Mesendoderm (in vitro differentiated cells): ENCODE measurements around the gene RELB.

Source experiments
- DNase-seq: peaks from one replicate; pipeline ENCODE4 v3.0.0; 2013
- H2AK5ac ChIP-seq: 2 replicates; pipeline ENCODE4 v1.6.1; 2013; ENCODE audit warnings: low read length, inconsistent platforms
- H2BK120ac ChIP-seq: 2 replicates; pipeline ENCODE4 v1.6.1; 2013; ENCODE audit warnings: low read depth, mild to moderate bottlenecking, low read length, moderate library complexity, mixed read lengths
- H2BK15ac ChIP-seq: replicated peaks from 2 replicates; pipeline ENCODE4 v1.6.1; 2013; ENCODE audit warnings: low read depth, mild to moderate bottlenecking, moderate library complexity
- H2BK5ac ChIP-seq: 2 replicates; pipeline ENCODE4 v1.6.1; 2013; ENCODE audit warnings: low read length, inconsistent platforms
- H3K18ac ChIP-seq: 2 replicates; pipeline ENCODE4 v1.6.1; 2013; ENCODE audit warnings: mild to moderate bottlenecking, low read length, mixed read lengths
- H3K23ac ChIP-seq: one replicate; pipeline ENCODE4 v1.6.1; 2013; ENCODE audit warnings: low read length
- H3K27ac ChIP-seq: 2 replicates; pipeline ENCODE4 v1.5.1; 2013; ENCODE audit warnings: low read depth, mild to moderate bottlenecking, inconsistent platforms, low read length, moderate library complexity
- H3K27me3 ChIP-seq: 2 replicates; pipeline ENCODE4 v1.6.1; 2013; ENCODE audit warnings: low read length, control low read depth, mild to moderate bottlenecking, inconsistent platforms; ENCODE audit not compliant: insufficient read depth, poor library complexity
- H3K36me3 ChIP-seq: 2 replicates; pipeline ENCODE4 v1.6.1; 2013; ENCODE audit warnings: low read length, inconsistent platforms; ENCODE audit not compliant: control insufficient read depth, insufficient read depth
- H3K4ac ChIP-seq: one replicate; pipeline ENCODE4 v1.6.1; 2013; ENCODE audit warnings: low read depth, mild to moderate bottlenecking, low read length, moderate library complexity
- H3K4me1 ChIP-seq: 2 replicates; pipeline ENCODE4 v1.6.1; 2013; ENCODE audit warnings: low read depth, low read length, inconsistent platforms; ENCODE audit not compliant: control insufficient read depth
- H3K4me2 ChIP-seq: 2 replicates; pipeline ENCODE4 v1.6.1; 2013; ENCODE audit warnings: low read length
- H3K4me3 ChIP-seq: 2 replicates; pipeline ENCODE4 v1.5.1; 2013; ENCODE audit warnings: mild to moderate bottlenecking, low read length
- H3K56ac ChIP-seq: one replicate; pipeline ENCODE4 v1.6.1; 2013; ENCODE audit warnings: low read length
- H3K79me1 ChIP-seq: 2 replicates; pipeline ENCODE4 v1.6.1; 2013; ENCODE audit warnings: low read length, inconsistent platforms
- H3K79me2 ChIP-seq: 2 replicates; pipeline ENCODE4 v1.6.1; 2013; ENCODE audit warnings: mild to moderate bottlenecking, low read length; ENCODE audit not compliant: control insufficient read depth, insufficient read depth
- H3K9ac ChIP-seq: 2 replicates; pipeline ENCODE4 v1.6.1; 2013; ENCODE audit warnings: low read length, inconsistent platforms
- H4K5ac ChIP-seq: one replicate; pipeline ENCODE4 v1.6.1; 2013; ENCODE audit warnings: low read length
- H4K8ac ChIP-seq: one replicate; pipeline ENCODE4 v1.6.1; 2013; ENCODE audit warnings: low read depth, mild to moderate bottlenecking, control low read depth, low read length, moderate library complexity
- WGBS: extraction: QIAGEN DNeasy Blood & Tissue Kit; methylation state at CpG from one replicate; pipeline ENCODE4 v1.1.7; 2013; ENCODE audit warnings: low lambda C conversion rate, missing lambda C conversion rate; ENCODE audit not compliant: insufficient coverage; ENCODE audit errors: extremely low coverage; 5-methylcytosine and 5-hydroxymethylcytosine counted together

RELB gene

DNA sequence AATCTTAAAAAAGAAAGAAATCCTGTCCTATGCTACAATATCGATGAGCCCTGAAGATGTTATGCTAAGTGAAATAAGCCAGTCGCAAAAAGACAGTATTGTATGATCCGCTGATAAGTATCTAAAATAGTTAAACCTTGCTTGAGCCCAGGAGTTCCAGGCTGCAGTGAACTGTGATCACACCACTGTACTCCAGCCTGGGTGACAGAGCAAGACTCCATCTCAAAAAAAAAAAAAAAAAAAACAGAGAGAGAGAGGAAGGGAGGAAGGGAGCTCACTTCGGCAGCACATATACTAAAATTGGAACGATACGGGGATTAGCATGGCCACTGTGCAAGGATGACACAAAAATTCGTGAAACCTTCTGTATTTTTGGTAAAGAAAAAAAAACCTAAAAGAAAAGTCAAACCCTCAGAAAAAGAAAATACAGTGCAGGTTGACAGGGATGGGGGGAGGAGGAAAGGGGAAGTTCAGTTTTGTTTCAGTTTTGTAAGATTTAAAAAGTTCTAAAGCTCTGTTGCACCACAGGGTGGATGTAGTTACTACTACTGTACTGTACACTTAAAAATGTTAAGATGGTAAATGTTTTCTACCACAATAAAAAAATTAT is 46.0 kb downstream of the RELB start:
- no peaks in the 10 kb centered on the region for H3K4me1 ChIP-seq
- H2AK5ac ChIP-seq = no peak overlapping the region
- DNase-seq = no peak
- peaks cover 9% of the 10 kb centered on the region for H3K36me3 ChIP-seq
- H2BK15ac ChIP-seq = no peak overlapping the region
- H3K27me3 ChIP-seq = no peaks in the 10 kb centered on the region
- no CpG with 5 or more reads among the region's 7 CpGs for WGBS
- H3K23ac ChIP-seq = no peak overlapping the region
- no peak overlapping the region for H3K4me2 ChIP-seq
- H3K56ac ChIP-seq = no peak overlapping the region
- no peak overlapping the region for H4K5ac ChIP-seq
- H3K27ac ChIP-seq = no peak overlapping the region
- H2BK120ac ChIP-seq = no peak overlapping the region
- H2BK5ac ChIP-seq = no peak overlapping the region
- no peak overlapping the region for H3K9ac ChIP-seq
- no peak overlapping the region for H4K8ac ChIP-seq
- H3K4me3 ChIP-seq = no peak overlapping the region
- H3K79me2 ChIP-seq = peaks cover 34% of the 10 kb centered on the region
- no peak overlapping the region for H3K4ac ChIP-seq
- H3K79me1 ChIP-seq = peaks cover 25% of the 10 kb centered on the region
- no peak overlapping the region for H3K18ac ChIP-seq

DNA sequence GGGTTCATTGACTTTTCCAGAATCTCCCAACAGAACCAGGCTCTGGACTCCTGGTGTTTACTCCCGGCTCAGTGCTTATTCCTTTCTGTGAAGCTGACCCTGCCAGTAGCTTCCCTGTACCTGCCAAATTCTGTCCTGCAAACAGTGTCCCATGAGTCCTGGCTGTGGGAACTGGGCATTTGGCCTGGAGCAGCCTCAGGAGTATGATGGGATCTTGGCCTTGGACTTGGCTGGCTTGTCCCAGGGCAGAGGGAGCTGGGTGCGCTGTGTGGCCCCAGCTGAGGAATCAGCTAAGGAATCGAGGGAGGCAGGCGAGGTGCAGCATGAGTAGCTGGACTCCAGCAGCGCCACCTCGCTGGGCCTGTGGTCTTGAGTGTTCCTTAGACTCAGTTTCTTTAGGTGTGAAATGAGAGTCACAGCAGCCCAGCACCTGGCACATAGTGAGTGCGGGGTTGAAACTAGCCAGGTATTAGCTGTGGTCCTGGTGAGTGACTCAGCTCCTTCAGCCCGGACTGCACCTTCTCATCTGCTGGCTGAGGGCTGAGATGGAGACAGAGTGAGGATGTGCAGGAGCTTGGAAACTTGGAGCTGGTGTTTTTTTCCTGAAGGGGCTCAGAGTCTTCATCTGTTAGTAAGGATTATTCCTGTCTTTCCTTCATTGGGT is 47.9 kb downstream of the RELB start:
- Histone ChIP-seq H3K79me2 (peaks cover 30% of the 10 kb centered on the region), H3K36me3 (peaks cover 4% of the 10 kb centered on the region), H2AK5ac (no peak overlapping the region), H3K27me3 (no peaks in the 10 kb centered on the region), H3K23ac (no peak overlapping the region), H3K27ac (no peak overlapping the region), H3K4me1 (no peaks in the 10 kb centered on the region), H2BK5ac (no peak overlapping the region), H2BK120ac (no peak overlapping the region), H4K8ac (no peak overlapping the region), H4K5ac (no peak overlapping the region), H3K4me3 (no peak overlapping the region), H2BK15ac (no peak overlapping the region), H3K79me1 (peaks cover 21% of the 10 kb centered on the region), H3K56ac (peak overlapping the region; percentile 15), H3K9ac (no peak overlapping the region), H3K4me2 (no peak overlapping the region), H3K18ac (no peak overlapping the region), H3K4ac (no peak overlapping the region)
- WGBS = no CpG with 5 or more reads among the region's 8 CpGs
- DNase-seq = no peak

DNA sequence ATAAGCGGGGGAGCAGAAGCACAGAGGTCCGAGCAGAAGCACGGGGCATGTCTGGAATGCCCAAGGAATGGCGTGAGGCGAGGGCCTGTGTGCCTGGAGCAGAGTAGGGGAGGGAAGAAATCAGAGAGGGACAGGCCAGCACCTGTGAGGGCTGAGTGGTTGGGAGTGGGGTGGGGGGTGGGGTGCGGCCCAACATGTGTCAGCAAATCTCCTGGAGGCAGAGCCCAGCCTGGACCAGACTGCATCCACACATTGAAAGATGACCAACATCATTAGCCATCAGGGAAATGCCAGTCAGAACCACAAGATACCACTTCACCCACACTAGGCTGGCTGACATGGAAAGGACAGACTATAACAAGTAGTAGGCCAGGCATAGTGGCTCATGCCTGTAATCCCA is 48.8 kb downstream of the RELB start:
- Histone ChIP-seq H2AK5ac (no peak overlapping the region), H3K27ac (no peak overlapping the region), H3K36me3 (peaks cover 5% of the 10 kb centered on the region), H3K23ac (no peak overlapping the region), H4K8ac (no peak overlapping the region), H3K79me1 (peaks cover 18% of the 10 kb centered on the region), H3K9ac (no peak overlapping the region), H3K27me3 (no peaks in the 10 kb centered on the region), H3K18ac (no peak overlapping the region), H2BK120ac (no peak overlapping the region), H3K4me2 (no peak overlapping the region), H3K79me2 (peaks cover 26% of the 10 kb centered on the region), H4K5ac (no peak overlapping the region), H2BK5ac (no peak overlapping the region), H3K56ac (no peak overlapping the region), H2BK15ac (no peak overlapping the region), H3K4me3 (no peak overlapping the region), H3K4me1 (no peaks in the 10 kb centered on the region), H3K4ac (no peak overlapping the region)
- no peak for DNase-seq
- WGBS = no CpG with 5 or more reads among the region's 6 CpGs

DNA sequence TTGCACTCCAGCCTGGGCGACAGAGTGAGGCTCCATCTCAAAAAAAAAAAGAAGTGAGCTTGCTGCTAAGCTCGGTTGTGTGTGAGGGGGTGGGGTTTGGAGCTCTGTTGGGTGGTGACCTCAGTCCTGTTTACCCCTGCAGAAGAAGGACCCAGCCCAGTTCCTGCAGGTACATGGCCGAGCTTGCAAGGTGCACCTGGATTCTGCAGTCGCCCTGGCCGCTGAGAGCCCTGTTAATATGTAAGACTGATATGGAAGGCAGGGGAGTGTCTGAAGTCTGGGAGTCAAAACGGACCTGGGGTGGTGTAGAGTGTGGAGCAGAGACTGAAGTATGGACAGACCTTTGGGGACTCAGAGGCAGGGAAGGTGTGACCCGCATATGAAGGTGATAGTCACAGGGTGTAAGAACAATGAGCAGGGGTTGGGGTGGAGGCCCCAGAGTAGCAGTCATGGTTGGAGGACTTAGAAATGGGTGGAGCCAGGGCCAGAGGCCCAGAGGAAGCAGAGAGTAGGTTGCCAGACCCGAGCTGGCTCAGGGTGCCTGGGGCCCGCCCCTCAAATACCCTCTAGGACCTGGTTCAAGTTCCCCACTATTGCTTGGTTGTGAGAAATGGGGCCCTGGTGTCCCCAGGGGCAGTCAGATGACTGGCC is 50.8 kb downstream of the RELB start:
- H3K9ac ChIP-seq = no peak overlapping the region
- H3K23ac ChIP-seq = no peak overlapping the region
- no peak overlapping the region for H3K56ac ChIP-seq
- no peak overlapping the region for H2BK120ac ChIP-seq
- H2AK5ac ChIP-seq = no peak overlapping the region
- no peak overlapping the region for H3K4me2 ChIP-seq
- no peak for DNase-seq
- H3K27ac ChIP-seq = no peak overlapping the region
- H3K27me3 ChIP-seq = no peaks in the 10 kb centered on the region
- no peak overlapping the region for H3K18ac ChIP-seq
- no peak overlapping the region for H3K4me3 ChIP-seq
- H4K8ac ChIP-seq = no peak overlapping the region
- H2BK5ac ChIP-seq = no peak overlapping the region
- no peaks in the 10 kb centered on the region for H3K4me1 ChIP-seq
- peaks cover 9% of the 10 kb centered on the region for H3K79me1 ChIP-seq
- WGBS = no CpG with 5 or more reads among the region's 9 CpGs
- no peak overlapping the region for H4K5ac ChIP-seq
- H2BK15ac ChIP-seq = no peak overlapping the region
- H3K36me3 ChIP-seq = peaks cover 6% of the 10 kb centered on the region
- peaks cover 13% of the 10 kb centered on the region for H3K79me2 ChIP-seq
- H3K4ac ChIP-seq = no peak overlapping the region

DNA sequence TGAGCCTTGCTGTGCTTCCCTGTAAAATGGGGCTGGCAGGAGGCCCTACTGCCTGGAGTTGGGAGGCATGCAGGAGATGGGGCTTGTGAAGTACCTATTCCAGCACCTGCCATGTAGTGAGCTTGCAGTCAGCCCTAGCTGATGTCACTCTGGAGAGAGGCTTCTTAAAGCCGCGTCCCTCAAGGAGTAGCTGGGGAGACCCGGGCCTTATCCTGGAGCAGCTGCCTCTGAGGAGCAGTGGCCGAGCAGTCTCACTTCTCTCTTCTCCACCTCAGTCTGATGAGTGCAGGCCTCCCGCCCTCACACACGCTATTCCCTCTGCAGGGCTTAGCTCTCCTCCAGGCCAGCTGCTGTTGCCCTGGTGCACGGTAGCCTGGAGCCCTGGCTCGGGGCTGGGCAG is 55.6 kb downstream of the RELB start:
- Histone ChIP-seq H4K5ac (no peak overlapping the region), H3K23ac (no peak overlapping the region), H3K79me2 (peaks cover 2% of the 10 kb centered on the region), H3K18ac (no peak overlapping the region), H3K4me2 (no peak overlapping the region), H2BK15ac (no peak overlapping the region), H3K4me3 (no peak overlapping the region), H3K9ac (no peak overlapping the region), H3K36me3 (peaks cover 23% of the 10 kb centered on the region), H2BK120ac (no peak overlapping the region), H2AK5ac (no peak overlapping the region), H4K8ac (no peak overlapping the region), H3K27ac (no peak overlapping the region), H2BK5ac (no peak overlapping the region), H3K27me3 (no peaks in the 10 kb centered on the region), H3K4me1 (no peaks in the 10 kb centered on the region), H3K4ac (no peak overlapping the region), H3K79me1 (peaks cover 9% of the 10 kb centered on the region), H3K56ac (no peak overlapping the region)
- DNase-seq = no peak
- WGBS = no CpG with 5 or more reads among the region's 8 CpGs
